GM18861 (cell line): Measurements from ENCODE around the gene TBCEL.
"Not testable (repeated sequence)": the region's sequence is repeated elsewhere in the genome, so short reads cannot be mapped to it uniquely, and the experiment has no call there.

Source experiments
- ATAC-seq: cut with Tn5 transposase; IDR thresholded peaks from one replicate; pipeline ENCODE4 v1.9.1; 2021; ENCODE audit not compliant: unreplicated experiment

TBCEL gene

DNA sequence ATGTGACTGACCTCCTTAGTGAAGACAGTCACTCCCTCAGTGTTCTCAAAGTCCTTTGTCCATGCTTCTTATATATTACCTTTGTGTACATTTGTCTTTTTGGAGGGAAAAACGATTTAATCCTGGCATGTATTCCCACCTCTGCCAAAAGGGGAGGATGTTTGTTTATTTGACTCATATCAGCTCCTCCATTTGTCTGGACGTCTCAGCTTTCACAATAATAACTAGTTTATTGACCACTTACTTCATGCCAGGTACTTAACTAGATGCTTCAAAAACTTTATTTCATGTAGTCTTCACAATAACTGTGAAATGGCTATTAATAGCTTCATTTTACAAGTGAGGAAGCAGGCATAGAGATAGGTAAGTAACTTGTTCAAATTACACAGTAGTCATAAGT is 5.3 kb downstream of the TBCEL start:
- no peak for ATAC-seq

DNA sequence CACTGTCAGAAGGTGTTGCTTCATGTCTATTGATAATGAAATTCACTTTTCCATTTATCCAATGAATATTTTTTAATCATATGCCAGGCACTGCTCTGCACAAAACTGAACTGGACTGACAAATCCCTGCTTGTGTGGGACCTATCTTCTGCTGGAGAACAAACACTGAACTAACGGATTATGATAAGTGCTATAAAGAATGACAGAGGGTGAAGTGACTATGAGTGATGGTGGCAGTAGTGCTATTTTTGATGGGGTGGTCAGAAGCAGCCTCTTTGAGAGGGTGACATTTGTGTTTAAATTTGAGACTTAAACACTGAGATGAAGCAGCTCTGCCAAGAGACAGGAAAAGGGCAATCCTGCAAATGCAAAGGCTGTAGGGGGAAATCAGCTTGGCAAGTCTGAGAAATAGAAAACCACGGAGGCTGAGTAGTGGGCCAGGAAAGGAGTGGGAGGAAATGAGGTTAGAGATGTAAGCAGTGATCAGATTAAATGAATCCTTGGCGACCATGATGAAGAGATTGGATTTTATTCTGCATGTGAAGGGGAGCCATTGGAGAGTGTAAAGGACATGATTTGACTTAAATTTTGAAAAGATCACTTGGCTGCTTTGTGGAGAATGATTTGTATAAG is 6.0 kb downstream of the TBCEL start:
- no peak for ATAC-seq

DNA sequence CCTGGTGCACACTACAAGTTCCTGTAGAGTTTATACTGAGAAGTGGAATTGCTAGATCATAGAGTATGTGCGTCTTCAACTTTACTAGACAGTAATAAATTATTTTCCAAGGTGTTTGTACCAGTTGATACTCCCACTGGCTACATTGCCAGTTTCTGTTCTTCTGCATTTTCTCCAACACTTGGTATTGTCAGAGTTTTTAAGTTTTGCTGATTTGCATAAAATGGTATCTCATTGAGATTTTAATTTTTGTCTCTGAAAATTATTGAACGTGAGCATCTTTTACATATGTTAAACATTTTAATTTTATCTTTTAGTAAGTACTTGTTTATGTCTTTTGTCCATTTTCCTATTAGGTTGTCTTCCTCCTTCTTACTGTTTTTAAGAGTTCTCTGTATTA is 7.3 kb downstream of the TBCEL start:
- ATAC-seq, result no peak

DNA sequence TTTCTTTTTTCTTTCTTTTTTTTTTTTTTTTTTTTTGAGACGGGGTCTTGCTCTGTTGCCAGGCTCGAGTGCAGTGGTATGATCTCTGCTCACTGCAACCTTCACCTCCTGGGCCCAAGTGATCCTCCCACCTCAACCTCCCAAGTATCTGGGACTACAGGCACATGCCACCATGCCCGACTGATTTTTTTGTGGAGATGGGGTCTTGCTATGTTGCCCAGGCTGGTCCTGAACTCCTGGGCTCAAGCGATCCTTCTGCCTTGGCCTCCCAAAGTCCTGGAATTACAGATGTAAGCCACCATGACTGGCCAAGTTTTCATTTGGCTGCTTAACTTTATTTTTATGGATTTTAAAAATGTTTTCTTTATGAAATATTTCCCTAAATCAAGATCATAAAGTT is 7.7 kb downstream of the TBCEL start:
- ATAC-seq, result not testable (repeated sequence)

DNA sequence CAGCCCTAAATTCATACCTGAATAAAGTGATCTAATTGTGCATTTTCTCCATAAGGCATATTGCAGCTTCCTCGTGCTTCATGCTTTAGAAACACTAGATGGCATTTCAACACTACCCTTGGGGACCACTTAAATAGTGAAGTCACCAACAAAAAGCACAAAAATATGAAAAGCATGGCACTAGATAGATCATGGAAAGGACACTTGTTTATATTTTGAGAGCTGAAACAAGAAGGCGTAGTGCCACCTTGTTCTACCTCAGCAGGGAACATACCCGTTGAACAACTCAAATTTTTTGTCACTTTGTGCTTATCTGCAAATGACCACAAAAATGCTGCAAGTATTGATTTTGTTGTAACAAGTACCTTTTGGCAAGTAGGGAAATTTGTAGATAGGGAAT is 8.6 kb downstream of the TBCEL start:
- no peak for ATAC-seq

DNA sequence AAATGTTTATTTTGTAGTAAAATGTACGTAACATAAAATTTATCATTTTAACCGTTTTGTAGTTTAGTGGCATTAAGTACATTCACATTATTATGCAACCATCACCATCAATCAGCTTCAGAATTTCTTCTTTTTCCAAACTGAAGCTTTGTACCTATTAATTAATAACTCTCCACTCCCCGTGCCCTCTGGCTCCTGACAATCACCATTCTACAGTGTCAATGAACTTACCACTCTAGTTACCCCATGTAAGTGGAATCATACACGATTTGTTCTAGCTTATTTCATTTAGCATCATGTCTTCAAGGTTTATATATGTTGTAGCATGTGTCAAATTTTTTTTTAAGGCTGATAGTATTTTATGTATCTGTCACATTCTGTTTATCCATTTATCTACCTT is 9.7 kb downstream of the TBCEL start:
- ATAC-seq, result no peak

DNA sequence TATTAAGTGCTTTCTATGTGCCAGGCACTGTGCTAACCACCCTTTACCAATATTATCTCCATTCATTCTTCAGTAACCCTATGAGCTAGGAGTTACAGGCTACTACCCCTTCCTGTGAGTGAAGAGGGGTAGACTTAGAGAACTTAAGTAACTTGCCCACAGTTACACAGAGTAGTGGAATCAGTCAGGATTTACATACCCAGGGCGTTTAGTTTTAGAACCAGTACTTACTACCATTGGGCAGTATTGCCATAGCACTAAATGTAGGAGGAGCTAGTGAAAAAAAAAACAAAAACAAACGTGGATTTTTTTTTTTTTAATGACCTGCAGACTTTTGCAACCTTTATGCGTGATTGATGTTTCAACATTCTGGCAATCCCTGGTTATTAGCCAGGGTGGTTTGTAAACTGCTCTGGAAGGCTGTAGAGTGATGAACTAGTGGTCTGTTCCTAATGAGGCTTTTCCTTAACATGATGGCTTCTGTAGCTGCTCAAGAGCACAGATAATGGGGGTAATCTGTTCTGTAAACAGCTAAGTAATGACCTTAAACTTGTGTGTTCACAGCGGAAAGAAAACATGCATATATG is 11.4 kb downstream of the TBCEL start:
- ATAC-seq, result no peak

DNA sequence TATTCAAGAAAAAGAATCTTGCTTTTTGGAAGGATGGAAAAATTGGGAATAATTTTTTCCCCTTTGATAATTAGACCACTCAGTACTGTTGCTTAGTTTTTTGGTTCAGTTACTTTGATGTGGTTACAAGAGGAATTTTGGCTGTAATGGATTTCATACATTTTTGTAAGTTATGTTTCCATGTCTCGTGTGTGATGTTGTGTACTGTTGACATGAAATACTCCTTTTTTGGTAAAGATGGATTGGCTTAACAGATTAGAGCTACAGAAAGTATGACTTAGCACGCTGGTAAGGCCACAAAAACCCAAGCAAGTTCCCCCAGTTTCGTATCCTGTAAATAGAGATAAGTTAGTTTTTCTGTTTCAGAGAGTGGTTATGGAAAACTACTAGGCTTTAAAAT is 11.9 kb downstream of the TBCEL start:
- ATAC-seq, result no peak

DNA sequence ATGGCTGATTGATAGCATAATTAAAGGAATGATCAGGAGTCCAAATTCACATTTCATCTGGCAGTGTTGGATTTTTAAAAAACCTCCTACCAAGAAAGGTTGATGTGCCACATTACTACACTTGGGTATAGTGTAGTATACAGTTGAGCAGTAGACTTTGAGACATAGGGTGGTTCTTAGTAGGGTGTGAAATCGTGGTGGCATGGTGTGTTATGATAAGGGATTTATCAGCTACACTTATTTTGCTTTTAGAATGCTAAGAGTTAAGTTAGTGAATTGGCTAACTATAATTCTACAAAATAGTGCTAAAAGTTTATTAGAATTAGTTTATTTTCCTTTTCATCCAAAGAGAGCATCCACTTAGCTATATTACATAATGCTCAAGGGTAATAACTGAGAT is 13.1 kb downstream of the TBCEL start:
- no peak for ATAC-seq

DNA sequence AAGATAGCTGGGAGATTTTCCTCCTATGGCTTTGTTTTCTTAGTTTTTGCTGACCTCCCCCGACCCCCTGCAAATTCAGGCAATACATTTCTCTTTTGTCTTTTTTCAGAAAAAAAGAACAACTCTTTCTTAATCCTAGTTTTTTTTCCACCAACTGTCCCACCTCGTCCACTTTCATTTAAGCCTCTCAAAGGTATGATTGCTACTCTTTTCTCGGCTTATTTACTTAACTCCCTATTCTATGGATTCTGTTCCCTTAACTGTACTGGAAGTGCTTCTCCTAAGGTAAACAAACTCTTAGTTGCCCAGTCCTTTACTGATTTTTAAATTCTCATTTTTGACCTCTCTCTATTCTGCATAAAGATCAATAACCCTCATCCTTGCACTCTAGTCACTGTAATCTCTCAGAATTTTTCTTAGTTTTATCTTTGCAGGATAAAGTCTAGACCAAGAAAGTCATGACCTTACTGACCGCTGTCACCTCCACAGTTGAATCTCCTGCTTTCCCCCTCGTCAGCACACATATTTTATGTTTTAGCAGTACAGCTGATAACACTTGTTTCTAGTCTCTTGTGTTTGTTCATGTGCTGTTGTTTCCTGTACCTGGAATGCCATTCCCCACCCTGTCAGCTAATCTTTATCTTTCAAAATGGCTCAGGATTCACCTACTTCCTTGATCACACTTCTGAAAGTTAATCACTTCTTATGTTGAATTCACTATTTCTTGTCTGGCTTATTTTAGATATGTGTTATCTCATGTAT is 14.9 kb downstream of the TBCEL start:
- ATAC-seq, result no peak

DNA sequence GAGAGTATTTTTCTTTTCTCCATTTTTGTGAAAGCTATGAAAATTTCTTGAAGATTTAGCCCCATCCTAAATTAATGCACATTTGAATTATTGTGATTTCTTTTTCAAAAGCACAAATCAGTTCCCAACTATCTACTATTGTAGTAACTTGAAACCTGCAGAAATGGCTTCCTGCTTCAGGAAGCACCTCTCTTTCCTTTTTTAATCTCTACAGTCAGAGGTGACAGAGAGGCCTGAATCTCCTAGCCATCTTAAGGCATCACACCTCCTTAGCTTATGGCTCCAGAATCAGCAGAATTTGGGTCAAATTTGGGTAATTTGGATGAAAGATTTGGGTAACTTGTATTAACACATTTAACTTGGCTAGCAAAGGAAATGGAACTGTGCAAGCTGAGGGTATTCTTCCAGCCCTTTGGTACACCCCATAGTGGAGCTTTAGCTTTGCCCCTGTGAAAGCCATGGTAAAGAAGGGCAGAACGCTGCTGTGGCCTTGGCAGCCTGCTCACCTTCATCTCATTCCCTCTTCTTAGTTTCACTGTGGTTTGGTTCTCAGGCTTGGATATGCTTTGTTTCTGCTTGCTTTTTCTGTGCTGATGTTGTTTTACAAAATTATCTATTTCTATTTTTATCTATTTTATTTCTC is 16.2 kb downstream of the TBCEL start:
- no peak for ATAC-seq

DNA sequence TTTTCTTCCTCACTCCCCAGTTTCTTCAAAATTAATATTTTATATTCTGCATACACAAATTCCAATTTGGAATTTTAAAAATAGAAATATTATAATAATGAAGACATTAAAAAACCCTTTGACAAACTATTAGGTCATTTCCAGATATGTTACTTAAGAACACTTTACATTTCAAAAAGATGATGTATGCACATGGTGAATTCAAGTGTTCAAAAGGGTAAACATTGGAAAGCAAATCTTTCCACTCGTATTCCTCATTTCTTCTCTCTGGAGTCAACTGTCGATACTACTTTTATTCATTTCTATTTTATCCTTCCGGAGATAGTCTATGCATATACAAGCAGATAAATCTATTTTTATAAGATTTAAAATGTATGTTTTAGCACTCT is 16.7 kb downstream of the TBCEL start:
- ATAC-seq, result no peak

DNA sequence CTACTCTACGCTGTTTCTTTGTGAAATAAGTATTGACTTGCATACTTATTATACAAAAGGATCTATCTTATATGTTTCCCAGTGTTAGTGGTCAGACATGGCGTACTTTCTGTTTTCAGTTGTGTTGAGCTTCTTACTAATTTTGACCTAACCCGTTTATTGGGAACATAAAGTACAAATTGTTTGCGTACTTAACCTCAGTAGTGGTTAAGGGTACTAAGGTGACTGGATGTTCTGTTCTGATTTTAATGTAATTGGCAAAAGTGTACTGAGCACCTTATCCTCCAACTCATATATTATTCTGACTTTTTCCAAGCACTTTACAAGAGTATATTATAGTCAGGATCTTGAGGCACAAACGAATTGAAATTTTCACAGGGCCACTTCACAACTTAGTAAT is 17.2 kb downstream of the TBCEL start:
- no peak for ATAC-seq

DNA sequence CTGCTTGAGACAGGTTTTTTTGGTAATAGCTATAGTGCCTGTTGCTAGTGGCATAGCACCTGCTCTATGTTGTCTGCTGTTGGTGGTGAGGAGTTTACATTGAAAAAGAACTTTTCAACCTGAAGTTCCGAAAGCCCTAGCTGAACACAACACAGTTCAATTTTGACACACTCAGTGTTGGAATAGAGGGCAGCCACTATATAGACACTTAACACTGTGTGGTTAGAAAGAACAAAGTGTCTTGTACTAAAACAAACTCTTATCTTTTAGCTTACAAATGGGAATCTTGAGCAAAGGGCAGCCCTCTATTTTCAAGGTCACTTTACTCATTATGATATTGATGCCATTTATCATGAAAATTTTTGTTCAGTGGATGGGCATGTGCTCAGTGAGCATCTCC is 18.4 kb downstream of the TBCEL start:
- no peak for ATAC-seq

DNA sequence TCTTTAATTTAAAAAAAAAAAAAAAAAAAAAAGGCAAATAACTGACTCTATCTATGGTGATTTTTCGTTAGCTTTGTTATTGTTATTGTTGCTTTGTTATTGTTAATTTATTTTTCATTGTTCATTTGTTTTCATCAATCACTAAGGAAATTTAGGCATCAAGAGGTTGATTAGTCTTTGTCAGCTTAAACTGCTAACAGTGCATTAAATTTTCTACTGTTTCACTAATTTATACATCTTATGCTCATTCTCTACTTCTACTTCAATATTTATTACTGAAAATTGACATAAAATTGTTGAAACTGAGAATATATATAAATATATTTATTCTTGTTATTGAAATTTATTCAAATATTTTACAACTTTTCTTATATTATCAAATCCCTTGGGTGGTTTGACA is 24.0 kb downstream of the TBCEL start:
- no peak for ATAC-seq

DNA sequence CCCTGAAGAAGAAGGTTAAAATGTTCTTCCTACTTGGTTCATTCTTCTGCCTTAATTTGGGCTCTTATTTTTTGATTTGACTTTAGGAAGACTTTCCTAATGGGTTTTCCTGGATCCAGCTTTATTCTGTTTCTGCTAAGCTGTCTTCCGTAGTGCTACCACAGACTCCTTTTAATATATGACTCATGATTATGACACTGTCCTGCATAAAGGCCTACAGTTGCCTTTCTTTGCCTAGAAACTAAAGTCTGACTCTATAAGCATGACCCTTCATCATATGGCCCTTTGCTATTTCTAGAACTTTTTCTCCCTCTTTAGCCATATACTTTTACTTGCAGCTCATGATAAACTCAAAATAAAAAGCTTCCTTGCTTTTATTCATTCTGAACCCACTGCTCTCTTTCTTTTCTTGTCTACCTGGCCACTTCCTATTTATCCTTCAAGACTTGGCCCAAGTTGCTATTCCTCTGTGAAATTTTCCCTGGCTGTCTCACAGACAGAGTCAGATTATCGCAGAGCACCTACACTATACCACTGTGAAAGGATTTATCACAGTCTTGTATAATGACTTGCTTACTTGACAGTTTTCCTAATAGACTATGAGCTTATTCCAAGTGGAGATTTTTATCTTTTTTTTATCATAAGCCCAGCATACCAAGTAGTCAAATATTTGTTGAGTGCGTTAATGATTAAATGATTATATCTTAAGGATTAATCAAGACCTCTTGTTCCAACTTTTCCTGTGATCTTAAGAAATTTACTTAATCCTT is 24.7 kb downstream of the TBCEL start:
- ATAC-seq, result no peak

DNA sequence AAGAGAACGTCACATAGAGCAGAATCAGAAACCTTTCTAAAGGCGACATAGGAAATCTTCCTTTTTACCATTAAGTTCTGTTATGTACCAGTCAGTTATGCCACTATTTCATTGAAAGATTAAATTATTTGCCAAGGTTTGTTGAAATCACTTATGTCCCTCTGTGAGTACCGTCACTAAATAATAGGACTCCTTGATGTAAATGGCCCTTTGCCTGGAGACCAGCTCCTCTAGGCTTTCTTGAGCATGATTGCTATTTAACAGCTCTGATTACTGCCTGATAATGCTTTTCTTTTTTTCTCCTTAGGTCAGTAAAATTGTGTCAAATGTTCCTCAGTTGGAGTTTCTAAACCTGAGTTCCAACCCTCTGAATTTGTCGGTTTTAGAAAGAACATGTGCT is 29.3 kb downstream of the TBCEL start:
- ATAC-seq, result no peak

DNA sequence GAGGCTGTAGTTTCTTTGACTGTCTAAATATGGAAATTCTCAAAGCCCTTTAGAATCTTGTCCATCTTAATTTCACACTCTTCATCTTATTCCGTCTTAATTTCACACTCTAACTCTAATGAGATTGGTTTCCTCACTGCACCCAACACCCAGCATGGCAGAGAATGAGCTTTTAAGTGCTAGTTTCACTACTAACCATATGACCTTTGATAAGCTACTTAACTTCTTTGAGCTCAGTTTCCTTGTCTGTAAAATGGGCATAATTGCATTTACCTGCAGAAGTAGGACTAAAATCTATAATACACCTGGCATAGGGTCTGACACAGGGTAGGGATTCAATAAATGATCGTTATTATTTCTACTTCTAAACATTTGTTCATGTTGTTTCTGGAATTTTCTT is 30.4 kb downstream of the TBCEL start:
- no peak for ATAC-seq

DNA sequence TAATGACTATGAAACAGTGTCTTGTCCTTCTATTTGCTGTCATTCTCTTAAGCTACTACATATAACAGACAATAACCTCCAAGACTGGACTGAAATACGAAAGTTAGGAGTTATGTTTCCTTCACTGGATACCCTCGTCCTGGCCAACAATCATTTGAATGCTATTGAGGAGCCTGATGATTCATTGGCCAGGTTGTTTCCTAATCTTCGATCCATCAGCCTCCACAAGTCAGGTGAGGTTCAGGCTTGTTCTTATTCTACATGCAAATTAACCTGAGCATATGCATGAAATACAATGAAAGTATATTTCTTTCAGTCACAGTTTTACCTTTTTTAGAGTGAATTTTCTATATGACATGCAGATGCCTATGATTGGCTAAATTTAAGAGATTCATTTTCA is 31.2 kb downstream of the TBCEL start:
- ATAC-seq, result no peak

DNA sequence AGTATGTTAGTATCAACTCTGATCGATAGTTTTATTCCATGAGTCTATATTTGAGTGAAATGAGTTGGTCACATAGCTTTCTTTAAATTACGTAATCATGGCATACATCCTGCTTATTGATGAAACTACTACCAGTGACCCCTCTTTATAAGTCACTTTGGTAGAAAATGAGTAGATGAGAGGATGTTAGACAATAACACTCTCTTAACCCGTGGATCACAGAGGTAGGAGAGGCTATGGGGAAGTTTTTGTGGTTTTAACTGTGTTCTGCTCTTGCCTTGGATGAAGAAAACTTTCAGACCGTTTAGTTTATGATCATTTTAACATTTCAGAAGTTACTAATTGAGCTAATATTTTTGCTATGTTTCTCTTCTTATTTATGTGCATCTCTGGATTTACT is 34.0 kb downstream of the TBCEL start:
- ATAC-seq, result no peak

DNA sequence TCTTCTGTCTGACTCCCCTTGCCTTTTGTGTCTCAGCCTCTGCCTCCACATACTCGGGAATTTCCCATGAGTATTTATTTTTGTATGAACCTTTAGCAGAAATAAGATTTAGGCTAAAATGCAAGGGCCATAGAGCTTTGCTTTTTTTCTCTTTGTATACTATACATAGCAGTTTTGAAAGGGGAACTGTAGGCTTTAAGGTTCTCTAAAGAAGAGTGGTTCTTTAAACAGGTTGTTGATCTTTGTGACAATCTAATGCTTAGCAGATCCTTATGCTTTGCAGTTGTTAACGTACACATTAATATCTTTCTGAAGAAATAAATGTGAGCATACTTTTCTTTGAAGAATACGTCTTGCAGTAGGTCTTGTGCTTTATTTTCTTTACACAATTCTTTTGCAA is 35.0 kb downstream of the TBCEL start:
- ATAC-seq, result no peak
